ENCODE results near the gene CPAMD8. TPM values are rescaled to one million over a fixed set of nuclear protein-coding genes. Genes with fewer than 3 reads are reported as not detected.
A peak's percentile ranks its signal among the peaks of the same experiment; 100 is the strongest.

CPAMD8 gene
- total RNA-seq, 1 experiment from 2014 or later = 3.9 TPM

DNA sequence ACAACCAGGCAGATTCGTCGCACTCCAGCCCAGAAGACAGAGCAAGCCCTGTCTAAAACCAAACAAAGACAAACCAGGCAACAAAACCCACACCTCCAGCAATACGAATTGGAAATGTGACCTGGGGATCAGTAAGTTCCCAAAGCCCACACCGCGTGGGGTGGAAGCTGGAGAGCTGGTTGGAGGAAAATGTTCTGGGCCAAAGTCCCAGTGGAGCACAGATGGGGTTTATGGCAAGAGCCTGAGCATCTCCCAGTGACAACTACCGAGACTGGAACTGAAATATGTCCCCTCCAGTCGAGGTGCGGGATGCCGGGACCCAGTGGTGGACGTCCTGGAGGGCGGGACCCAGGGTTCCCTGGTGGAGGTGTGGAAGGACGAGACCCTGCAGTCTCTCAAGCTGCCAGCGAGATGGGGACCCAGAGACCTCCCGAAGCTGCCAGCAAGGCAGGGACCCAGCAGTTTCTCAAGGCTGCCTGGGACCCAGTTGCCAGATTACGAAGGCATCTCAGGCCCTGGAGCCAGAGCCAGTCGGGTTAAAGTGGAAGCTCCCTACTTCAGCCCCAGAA lies 22.4 kb upstream of the CPAMD8 start:
- CTCF ChIA-PET = no interaction called here
- intact Hi-C loops (cut with micrococcal nuclease) = loop anchor here (1.0 kb wide), 1 partner anchor 278 kb away; no protein-coding TSS in a partner anchor
- Histone ChIP-seq H3K4me3 (ENCODE audit: low read length) (no peak overlapping the region), H3K79me2 (ENCODE audit: low read length) (no peaks in the 10 kb centered on the region), H3F3A (ENCODE audit: low read length, unreplicated experiment) (no peaks in the 10 kb centered on the region), H3K9ac (ENCODE audit: low read length) (no peak overlapping the region), H3K27me3 (ENCODE audit: low read length) (no peaks in the 10 kb centered on the region), H2AFZ (ENCODE audit: low read length) (no peak overlapping the region), H3K36me3 (ENCODE audit: low read depth, low read length) (peaks cover 15% of the 10 kb centered on the region), H3K4me1 (ENCODE audit: insufficient read depth, low read length) (peaks cover 10% of the 10 kb centered on the region), H3K9me2 (replicated peaks; ENCODE audit: low read length) (no peaks in the 10 kb centered on the region), H3K4me2 (ENCODE audit: low read length) (no peak overlapping the region; the same call in 1 of the 2 replicates), H3K27ac (ENCODE audit: low read length) (peak overlapping the region; percentile 12; the same call in 1 of the 2 replicates), H4K20me1 (ENCODE audit: low read length) (no peaks in the 10 kb centered on the region), H3K9me3 (ENCODE audit: low read length) (no peaks in the 10 kb centered on the region)
- POLR2A ChIA-PET (ENCODE audit: unreplicated experiment) = no interaction called here
- TF ChIP-seq EZH2 (IDR thresholded peaks at IDR 0.05; ENCODE audit: low read length, unreplicated experiment) (no peak), EZH2phosphoT487 (IDR thresholded peaks at IDR 0.05; ENCODE audit: borderline replicate concordance, low read length) (no peak)
- TF ChIP-seq, protein P1, sequence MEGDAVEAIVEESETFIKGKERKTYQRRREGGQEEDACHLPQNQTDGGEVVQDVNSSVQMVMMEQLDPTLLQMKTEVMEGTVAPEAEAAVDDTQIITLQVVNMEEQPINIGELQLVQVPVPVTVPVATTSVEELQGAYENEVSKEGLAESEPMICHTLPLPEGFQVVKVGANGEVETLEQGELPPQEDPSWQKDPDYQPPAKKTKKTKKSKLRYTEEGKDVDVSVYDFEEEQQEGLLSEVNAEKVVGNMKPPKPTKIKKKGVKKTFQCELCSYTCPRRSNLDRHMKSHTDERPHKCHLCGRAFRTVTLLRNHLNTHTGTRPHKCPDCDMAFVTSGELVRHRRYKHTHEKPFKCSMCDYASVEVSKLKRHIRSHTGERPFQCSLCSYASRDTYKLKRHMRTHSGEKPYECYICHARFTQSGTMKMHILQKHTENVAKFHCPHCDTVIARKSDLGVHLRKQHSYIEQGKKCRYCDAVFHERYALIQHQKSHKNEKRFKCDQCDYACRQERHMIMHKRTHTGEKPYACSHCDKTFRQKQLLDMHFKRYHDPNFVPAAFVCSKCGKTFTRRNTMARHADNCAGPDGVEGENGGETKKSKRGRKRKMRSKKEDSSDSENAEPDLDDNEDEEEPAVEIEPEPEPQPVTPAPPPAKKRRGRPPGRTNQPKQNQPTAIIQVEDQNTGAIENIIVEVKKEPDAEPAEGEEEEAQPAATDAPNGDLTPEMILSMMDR (conservative IDR thresholded peaks at IDR 0.05; ENCODE audit: low read depth, low read length) = no peak
- DNase-seq = no peak
- BruUV-seq (replicated peaks) = no TSS peak
- ATAC-seq = no peak

DNA sequence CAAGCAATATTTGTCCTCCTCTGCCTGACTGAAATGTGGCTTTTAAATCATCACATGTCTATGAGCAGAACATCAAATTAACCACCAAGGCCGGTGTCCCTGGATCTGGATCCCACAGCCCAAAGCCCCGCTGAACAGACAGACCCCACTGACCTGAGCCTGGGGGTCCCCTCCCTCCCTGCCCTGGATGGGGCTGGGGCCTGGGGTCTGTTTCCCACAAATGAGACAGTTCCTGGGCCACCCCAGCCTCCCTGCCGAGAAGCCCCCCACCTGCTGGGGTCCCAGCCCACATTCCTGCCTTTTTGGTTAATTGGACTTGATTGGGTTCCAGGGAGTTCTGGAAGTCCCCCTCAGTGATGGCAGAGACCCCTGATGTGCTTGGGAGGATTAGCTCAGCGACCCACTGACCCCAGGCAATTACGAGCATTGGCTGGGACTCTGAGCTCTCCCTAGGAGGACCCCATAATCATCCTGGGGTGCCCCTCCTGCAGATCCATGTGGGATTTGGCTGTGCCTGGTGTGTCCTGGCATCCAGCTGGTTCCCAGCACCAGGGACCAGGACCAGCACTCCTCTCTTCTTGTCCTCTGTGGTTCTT lies 19.4 kb upstream of the CPAMD8 start:
- Histone ChIP-seq H3K4me1 (ENCODE audit: insufficient read depth, low read length) (peaks cover 10% of the 10 kb centered on the region), H3K36me3 (ENCODE audit: low read depth, low read length) (peaks cover 8% of the 10 kb centered on the region; the same call in 1 of the 2 replicates), H3K4me2 (ENCODE audit: low read length) (no peak overlapping the region), H3F3A (ENCODE audit: low read length, unreplicated experiment) (no peaks in the 10 kb centered on the region), H3K9ac (ENCODE audit: low read length) (no peak overlapping the region), H3K9me3 (ENCODE audit: low read length) (no peaks in the 10 kb centered on the region), H3K27ac (ENCODE audit: low read length) (no peak overlapping the region), H2AFZ (ENCODE audit: low read length) (no peak overlapping the region), H4K20me1 (ENCODE audit: low read length) (no peaks in the 10 kb centered on the region), H3K27me3 (ENCODE audit: low read length) (no peaks in the 10 kb centered on the region), H3K4me3 (ENCODE audit: low read length) (no peak overlapping the region), H3K79me2 (ENCODE audit: low read length) (no peaks in the 10 kb centered on the region), H3K9me2 (replicated peaks; ENCODE audit: low read length) (no peaks in the 10 kb centered on the region)
- BruUV-seq (replicated peaks) = no TSS peak
- TF ChIP-seq, protein P1 (conservative IDR thresholded peaks at IDR 0.05; ENCODE audit: low read depth, low read length) = no peak
- TF ChIP-seq EZH2 (IDR thresholded peaks at IDR 0.05; ENCODE audit: low read length, unreplicated experiment) (no peak), EZH2phosphoT487 (IDR thresholded peaks at IDR 0.05; ENCODE audit: borderline replicate concordance, low read length) (no peak)
- DNase-seq (no peak), ATAC-seq (no peak)
- ChIA-PET POLR2A (ENCODE audit: unreplicated experiment) (no interaction called here), CTCF (no interaction called here)
- intact Hi-C loops (cut with micrococcal nuclease) = no loop called here

DNA sequence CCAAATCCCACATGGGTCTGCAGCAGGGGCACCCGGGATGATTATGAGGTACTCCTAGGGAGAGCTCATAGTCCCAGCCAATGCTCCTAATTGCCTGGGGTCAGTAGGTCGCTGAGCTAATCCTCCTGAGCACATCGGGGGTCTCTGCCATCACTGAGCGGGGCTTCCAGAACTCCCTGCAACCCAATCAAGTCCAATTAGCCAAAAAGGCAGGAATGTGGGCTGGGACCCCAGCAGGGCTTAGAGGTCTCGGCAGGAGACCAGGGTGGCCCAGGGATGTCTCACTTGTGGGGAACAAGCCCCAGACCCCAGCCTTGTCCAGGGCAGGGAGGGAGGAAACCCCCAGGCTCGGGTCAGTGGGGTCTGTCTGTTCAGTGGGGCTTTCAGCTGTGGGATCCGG lies 17.1 kb upstream of the CPAMD8 start:
- Histone ChIP-seq H3K27ac (ENCODE audit: low read length) (no peak overlapping the region), H3K4me1 (ENCODE audit: insufficient read depth, low read length) (no peaks in the 10 kb centered on the region), H3K27me3 (ENCODE audit: low read length) (no peaks in the 10 kb centered on the region), H3K4me3 (ENCODE audit: low read length) (no peak overlapping the region), H2AFZ (ENCODE audit: low read length) (no peak overlapping the region), H3K4me2 (ENCODE audit: low read length) (no peak overlapping the region), H3K9ac (ENCODE audit: low read length) (no peak overlapping the region), H3K9me2 (replicated peaks; ENCODE audit: low read length) (no peaks in the 10 kb centered on the region), H3K36me3 (ENCODE audit: low read depth, low read length) (no peaks in the 10 kb centered on the region; the same call in 1 of the 2 replicates), H3F3A (ENCODE audit: low read length, unreplicated experiment) (no peaks in the 10 kb centered on the region), H4K20me1 (ENCODE audit: low read length) (no peaks in the 10 kb centered on the region), H3K79me2 (ENCODE audit: low read length) (no peaks in the 10 kb centered on the region), H3K9me3 (ENCODE audit: low read length) (no peaks in the 10 kb centered on the region)
- ChIA-PET POLR2A (ENCODE audit: unreplicated experiment) (no interaction called here), CTCF (no interaction called here)
- no peak for ATAC-seq
- TF ChIP-seq EZH2phosphoT487 (IDR thresholded peaks at IDR 0.05; ENCODE audit: borderline replicate concordance, low read length) (no peak), EZH2 (IDR thresholded peaks at IDR 0.05; ENCODE audit: low read length, unreplicated experiment) (no peak)
- TF ChIP-seq, protein P1 (conservative IDR thresholded peaks at IDR 0.05; ENCODE audit: low read depth, low read length) = no peak
- intact Hi-C loops (cut with micrococcal nuclease) = no loop called here
- no TSS peak for BruUV-seq (replicated peaks)
- no peak for DNase-seq

All from PC-3 (cell line).